Endothelial cell of umbilical vein (primary cell): ENCODE data around the gene SH3GL1.
A peak's percentile ranks its signal among the peaks of the same experiment; 100 is the strongest.

ENCODE experiments used
- EZH2 ChIP-seq: IDR thresholded peaks from 2 replicates; pipeline ENCODE4 v1.6.1; 2012; ENCODE audit warnings: borderline replicate concordance, low read depth, mild to moderate bottlenecking, moderate library complexity, low read length, inconsistent platforms; ENCODE audit not compliant: severe bottlenecking
- FOS ChIP-seq: IDR thresholded peaks from 2 replicates; pipeline ENCODE4 v1.6.1; 2011; ENCODE audit warnings: mild to moderate bottlenecking, low read length, moderate library complexity, borderline replicate concordance; ENCODE audit not compliant: insufficient read depth
- GATA2 ChIP-seq: IDR thresholded peaks from 2 replicates; pipeline ENCODE4 v1.7.0; 2011; ENCODE audit warnings: low read depth, mild to moderate bottlenecking, moderate library complexity, mixed read lengths, low read length; ENCODE audit not compliant: insufficient read length, insufficient read depth
- MYC ChIP-seq: IDR thresholded peaks from one replicate; pipeline ENCODE4 v1.6.1; 2011; ENCODE audit warnings: mild to moderate bottlenecking, low read depth, low read length
- POLR2A ChIP-seq: IDR thresholded peaks from 2 replicates; pipeline ENCODE4 v1.6.1; 2012; ENCODE audit warnings: low read depth, mild to moderate bottlenecking, control low read depth, low read length
- POLR2AphosphoS5 ChIP-seq: IDR thresholded peaks from 2 replicates; pipeline ENCODE4 v1.6.1; 2012; ENCODE audit warnings: low read depth, mild to moderate bottlenecking, control low read depth, low read length, moderate library complexity; ENCODE audit not compliant: insufficient read depth
- TF ChIP-seq, protein P1 (sequence below), 2 donors: IDR thresholded peaks; 1 replicate in 1 of 2; 2 replicates in 1 of 2; pipeline ENCODE4 v1.5.1; 2011; ENCODE audit warnings: low read length in 2 of 2, mild to moderate bottlenecking in 2 of 2, moderate library complexity in 2 of 2, control low read depth in 1 of 2, inconsistent platforms in 1 of 2, low read depth in 1 of 2; ENCODE audit not compliant: insufficient read depth in 1 of 2; ENCODE audit errors: extremely low read depth in 1 of 2
- TF ChIP-seq, protein P2 (sequence below): IDR thresholded peaks from 2 replicates; pipeline ENCODE4 v1.6.1; 2011; ENCODE audit not compliant: insufficient read depth, insufficient read length

DNA sequence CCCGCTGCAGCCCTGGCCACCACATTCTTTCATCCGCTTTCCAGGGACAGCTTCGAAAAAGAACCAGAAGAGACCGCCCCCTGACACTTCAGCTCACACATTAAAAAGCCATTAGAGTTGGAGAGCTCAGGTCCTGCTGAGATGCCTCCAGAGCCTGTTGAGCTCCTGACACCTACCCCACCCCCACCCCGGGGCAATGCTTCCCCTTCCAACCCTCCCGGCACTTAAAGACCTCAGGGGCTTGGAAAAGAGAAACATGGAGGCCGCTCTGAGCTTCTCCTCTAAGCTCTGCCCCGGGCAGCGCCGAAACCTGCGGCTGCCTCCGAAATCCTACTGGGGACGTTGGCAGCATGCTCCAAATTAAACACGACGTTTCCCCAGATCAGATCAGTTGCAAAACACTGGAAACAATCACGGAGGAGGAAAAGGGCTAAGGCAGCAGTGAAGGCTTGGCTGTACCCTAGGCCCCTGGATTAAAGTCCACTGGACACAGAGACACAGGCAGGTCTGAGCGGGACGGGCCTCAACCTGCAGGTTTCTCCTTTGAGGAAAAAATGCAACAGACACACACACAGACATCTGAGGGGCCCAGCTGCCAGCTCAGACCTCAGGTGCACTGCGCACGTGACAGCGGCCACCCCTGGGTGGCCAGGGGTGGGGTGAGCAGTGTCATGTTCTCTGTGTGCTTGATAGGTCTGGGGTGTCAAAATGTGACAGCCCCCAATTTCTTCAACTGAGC, 9.6 kb downstream of the SH3GL1 start:
- TF ChIP-seq, protein P1, sequence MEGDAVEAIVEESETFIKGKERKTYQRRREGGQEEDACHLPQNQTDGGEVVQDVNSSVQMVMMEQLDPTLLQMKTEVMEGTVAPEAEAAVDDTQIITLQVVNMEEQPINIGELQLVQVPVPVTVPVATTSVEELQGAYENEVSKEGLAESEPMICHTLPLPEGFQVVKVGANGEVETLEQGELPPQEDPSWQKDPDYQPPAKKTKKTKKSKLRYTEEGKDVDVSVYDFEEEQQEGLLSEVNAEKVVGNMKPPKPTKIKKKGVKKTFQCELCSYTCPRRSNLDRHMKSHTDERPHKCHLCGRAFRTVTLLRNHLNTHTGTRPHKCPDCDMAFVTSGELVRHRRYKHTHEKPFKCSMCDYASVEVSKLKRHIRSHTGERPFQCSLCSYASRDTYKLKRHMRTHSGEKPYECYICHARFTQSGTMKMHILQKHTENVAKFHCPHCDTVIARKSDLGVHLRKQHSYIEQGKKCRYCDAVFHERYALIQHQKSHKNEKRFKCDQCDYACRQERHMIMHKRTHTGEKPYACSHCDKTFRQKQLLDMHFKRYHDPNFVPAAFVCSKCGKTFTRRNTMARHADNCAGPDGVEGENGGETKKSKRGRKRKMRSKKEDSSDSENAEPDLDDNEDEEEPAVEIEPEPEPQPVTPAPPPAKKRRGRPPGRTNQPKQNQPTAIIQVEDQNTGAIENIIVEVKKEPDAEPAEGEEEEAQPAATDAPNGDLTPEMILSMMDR (IDR thresholded peaks at IDR 0.05; ENCODE audit: extremely low read depth in 1 of 2, insufficient read depth in 1 of 2, low read depth in 1 of 2, low read length in 2 of 2) = no peak
- TF ChIP-seq EZH2 (no peak), POLR2AphosphoS5 (no peak), GATA2 (peak; percentile 18), POLR2A (peak; percentile 43), FOS (no peak), MYC (no peak)
- TF ChIP-seq, protein P2, sequence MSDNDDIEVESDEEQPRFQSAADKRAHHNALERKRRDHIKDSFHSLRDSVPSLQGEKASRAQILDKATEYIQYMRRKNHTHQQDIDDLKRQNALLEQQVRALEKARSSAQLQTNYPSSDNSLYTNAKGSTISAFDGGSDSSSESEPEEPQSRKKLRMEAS = no peak
